GM21423 (cell line): ENCODE results near the gene TUFT1.

ENCODE experiments used
- ATAC-seq: cut with Tn5 transposase; IDR thresholded peaks from one replicate; pipeline ENCODE4 v1.9.1; 2021; ENCODE audit warnings: mild to moderate bottlenecking, moderate library complexity; ENCODE audit not compliant: unreplicated experiment

TUFT1 gene, protein sequence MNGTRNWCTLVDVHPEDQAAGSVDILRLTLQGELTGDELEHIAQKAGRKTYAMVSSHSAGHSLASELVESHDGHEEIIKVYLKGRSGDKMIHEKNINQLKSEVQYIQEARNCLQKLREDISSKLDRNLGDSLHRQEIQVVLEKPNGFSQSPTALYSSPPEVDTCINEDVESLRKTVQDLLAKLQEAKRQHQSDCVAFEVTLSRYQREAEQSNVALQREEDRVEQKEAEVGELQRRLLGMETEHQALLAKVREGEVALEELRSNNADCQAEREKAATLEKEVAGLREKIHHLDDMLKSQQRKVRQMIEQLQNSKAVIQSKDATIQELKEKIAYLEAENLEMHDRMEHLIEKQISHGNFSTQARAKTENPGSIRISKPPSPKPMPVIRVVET

DNA sequence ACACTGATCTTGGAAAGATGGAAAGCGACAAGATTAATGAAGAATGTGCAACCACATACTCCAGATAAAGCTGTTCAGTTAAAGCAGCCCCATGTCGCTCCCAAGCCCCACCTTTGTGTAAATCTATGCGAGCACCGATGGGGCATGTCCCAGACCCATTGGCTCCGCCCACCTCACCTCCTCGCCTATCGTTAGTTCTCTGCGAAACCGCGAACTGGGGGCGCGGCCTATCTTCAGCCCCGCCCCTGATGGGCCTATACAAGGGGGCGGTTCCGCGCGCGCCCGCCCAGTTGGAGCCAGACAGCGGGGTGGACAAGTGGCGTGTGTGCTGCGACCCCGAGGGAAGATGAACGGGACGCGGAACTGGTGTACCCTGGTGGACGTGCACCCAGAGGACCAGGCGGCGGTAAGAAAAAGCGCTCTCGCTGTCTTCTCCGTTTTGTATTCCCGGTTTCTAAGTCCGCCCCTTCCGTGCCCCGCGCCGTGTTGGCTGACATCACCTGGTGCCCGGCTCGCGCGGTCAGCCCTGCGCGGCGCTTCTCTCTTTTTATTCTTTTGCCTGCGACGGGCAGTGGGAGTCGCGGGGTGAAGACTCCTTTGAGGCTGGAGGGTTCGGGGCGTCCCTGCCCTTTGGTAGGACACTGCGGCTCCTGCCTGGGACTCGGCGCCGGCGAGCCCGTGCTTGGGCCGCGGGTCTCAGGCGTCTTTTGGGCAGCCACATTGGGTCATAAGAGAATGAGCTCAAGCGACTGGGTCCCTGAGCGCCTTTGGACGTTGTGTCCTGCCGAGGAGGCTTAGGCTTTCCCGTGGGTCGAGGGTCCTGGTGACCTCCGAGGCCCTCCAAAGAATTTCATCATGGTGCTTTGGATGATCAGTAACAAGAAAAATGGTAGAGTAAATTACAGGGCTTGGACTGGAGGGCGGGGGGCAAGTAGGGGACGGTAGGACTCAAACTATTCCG is at the start of gene TUFT1:
TUFT1 (plus strand) TSS at position 289 of the 961 bp plus-strand sequence; CDS start at position 347, 58 bp downstream.
- peak; percentile 90 for ATAC-seq

DNA sequence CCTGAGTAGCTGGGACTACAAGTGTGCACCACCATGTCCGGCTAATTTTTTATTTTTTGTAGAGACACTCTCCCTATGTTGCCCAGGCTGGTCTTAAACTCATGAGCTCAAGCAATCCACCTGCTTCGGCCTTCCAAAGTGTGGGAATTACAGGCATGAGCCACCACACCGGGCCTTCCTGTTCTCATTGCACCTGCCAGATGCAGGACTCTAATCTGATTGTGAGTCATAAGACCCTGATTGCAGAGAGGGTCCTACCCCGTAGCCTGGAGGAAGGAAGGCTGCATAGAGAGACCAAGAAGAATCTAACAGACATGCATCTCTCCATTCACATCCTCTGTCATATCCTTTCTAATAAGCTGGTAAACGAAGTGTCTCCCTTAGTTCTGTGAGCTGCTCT is 48.5 kb upstream of the TUFT1 start:
- no peak for ATAC-seq

DNA sequence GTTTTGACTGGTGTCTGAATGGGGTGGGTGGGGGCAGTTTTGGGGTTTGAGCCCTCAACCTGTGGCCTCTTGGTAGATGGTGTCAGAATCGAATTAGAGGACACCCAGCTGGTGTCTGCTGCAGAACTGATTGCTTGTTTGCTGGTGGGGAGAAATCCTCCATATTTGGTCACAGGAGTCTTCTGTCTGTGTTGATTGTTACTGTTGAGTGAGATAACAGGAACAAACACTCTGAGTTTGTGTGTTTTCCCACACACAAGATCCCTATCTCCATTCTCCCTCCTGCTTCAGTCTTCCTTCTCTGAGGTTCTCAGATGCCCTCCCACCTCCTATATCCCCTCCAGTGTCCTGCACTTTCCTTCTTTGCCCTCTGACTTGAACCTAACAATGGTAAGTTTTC is 48.0 kb upstream of the TUFT1 start:
- ATAC-seq: no peak

DNA sequence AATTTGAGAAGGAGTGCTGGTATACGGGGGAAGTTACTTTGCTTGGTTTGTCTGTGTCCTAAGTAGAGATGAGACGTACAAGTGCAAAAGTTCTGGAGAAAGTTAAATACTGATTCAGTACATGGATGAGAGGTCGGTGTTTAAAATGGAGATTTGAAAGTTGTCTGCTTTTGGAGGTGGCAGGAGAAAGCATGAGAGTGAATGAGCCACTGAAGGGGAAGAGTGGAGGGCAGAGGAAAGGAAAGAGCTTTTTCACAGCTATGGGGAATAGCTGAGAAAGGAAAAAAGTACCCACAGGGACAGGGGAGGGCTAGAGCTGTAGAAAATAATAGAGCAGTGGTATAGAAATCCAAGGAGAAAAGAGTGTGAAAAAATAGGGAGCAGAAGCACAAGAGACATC is 47.1 kb upstream of the TUFT1 start:
- ATAC-seq: no peak

DNA sequence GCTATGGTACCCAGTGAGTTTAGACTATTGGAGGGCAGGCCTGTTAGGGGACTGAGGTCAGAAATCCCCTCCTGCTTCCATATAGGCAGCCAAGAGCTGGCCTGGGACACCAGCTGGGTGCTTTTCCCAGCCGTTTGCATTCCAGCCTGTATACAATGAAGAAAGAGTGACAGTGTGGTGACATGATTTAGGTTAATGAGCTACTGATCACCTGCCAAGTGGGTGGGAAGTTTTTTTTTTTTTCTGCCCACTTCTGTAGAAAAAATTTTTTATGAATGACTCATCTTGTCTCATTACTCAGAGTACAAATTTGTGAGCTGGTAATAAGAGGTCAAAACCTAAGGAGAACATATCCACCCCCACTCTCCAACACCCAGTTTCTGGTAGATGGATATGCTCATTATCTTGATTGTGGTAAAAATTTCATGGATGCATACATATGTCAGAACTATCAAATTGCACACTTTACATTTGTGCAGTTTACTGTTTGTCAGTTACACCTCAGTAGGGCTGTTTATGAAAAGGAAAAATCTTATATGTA is 45.3 kb upstream of the TUFT1 start:
- no peak for ATAC-seq

DNA sequence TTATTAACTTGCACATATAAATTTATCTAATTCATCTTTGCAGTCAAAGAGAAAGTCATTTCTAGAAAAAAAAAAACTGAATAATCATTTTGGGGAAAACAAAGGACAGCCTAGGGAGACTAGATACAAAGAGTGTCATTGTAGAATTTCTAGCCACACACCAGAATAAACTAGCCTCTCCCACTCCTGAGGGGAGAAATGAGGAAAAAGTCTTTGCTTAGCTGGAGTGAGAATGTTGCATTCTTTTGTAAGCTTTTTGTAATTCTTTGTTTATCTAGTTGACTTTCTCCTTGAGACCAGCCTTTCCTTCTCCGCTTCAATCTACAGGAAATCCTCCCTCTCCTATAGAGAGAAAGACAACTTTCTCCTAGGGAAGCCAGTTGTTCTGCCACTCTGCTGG is 44.8 kb upstream of the TUFT1 start:
- ATAC-seq: no peak

DNA sequence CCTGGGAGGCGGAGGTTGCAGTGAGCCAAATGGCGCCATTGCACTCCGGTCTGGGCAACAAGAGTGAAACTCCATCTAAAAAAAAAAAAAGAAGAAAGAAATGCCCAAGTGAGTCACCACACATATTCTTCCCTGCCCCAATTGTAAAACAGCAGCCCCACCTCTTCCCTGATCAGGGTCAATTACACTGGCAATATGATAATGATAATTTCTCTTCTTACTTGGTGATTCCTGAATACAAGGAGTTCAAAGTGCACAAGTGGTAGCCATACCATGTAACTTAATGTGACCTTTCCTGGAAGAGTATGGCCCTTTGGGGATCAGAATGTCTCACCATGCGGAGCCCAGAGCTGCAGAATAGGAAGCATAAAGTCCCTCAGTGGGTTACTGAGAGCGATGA is 40.7 kb upstream of the TUFT1 start:
- no peak for ATAC-seq

DNA sequence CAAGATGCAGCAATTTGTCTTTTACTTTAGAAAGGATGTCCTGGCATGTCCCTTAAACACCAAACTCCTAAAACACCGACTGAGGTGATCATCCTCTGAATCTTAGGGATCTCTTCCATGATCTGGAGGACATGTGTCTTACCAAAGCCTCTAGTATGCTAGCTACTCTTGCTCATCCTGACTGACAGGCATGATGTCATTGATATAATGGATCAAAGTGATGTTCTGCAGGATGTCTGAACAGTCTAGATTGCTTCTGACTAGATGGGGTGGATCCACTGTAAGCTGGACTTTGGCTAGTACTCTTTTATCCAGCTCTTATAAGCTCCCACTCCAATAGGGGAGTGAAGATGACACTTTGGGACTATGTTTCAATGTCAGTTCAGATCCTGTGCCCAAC is 40.2 kb upstream of the TUFT1 start:
- ATAC-seq: no peak

DNA sequence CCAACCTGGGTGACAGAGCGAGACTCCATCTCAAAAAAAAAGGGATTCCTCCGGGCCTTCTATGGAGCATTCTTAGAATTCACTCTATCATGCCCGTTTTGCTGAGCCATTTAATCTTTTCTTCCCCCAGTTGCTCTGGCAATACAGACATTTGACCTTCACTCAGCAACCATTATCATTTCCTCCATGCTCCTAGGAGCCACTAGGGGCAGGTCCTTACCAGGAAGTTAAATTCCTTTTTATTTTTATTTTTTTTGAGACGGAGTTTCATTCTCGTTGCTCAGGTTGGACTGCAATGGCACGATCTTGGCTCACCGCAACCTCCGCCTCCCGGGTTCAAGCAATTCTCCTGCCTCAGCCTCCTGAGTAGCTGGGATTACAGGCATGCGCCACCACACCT is 38.6 kb upstream of the TUFT1 start:
- no peak for ATAC-seq

DNA sequence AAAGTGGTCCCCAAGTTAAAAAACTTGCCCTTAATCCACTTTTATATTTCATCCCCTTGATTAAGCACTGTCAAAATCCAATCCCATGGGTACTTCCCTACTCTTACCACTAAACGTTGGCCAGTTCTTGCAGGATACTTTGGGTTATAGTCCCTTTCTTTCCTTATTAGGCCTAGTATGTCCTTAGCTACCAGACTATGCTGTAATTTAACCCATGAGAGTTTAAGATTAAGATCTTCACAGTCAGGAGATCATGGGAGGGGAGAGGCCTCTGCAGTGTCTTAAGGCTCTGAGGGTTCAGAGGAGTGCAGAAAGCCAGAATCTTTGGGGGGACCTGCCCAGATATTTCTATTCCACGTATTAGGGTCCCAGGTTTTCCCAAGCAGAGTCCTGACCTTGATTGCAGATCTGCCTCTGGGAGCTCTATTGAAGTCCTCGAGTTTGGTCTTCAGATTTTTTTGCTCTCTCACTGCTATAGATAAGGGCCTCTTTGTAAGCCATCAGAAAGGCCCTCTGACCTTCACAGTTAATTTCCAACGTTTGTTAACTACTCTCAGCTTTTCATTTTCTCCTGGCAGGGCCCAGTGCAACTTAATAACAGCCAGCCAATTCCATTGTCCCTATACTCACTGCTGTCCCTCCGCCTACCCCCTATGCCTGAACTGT is 37.9 kb upstream of the TUFT1 start:
- ATAC-seq: no peak

DNA sequence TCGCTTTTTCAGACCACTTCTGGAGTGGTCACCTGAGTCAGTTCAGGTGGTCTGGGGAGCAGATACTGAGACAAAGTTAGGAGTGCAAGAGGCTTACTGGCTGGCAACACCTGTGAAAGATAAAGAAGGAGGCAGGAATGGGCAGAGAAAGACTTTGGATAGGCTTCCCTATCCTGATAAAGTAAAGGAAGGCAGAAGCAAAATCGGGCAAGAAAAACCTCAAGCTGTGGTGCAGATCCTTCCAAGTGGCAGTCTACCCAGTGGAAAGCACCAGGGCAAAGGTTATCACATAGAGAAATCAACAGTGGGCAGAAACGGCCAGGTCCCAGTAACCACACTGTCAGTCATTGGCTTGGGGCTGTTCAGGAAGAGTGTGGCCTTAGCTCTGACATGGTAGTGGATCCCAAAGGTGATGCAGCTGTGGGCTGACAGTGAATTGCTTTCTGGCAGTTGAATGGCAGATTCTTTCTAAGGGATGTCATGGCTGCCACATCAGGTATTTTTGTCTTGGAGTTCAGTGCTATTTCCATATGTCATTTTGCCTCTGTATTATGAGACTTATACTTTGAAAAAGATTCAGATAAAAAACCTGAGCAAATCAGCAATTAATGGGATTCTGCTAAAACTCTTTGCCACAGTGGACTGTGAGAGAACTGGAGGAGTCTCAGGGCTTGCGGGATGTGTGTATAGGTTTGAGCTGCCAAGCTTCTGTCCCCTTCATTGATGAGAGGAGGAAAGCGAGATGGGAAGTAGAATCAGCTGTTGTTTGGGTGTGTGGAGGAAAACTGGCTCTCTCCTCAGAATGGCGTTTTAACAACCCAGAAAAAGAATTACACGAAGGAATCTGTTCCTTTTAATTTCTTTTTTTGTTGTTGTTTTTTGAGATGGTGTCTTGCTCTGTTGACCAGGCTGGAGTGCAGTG is 37.0 kb upstream of the TUFT1 start:
- ATAC-seq: no peak

DNA sequence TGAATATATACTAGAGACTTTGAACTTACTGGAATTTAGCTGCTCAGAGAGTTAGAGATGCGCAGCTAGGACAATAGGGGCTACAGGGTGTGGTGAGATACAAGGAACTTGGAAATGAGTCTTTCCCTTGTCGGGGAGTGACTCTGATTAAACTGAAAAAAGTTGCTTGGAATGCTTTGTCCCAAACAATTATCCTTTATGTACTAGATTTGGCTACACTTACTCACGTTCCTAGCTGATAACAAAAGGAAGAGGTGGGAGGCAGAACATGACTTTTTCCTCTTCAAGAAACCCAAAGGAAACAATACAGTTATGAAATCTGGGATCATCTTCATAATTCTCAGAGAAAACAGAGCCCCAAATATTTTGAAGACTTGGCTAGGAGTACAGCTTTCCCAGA is 35.9 kb upstream of the TUFT1 start:
- ATAC-seq: no peak

DNA sequence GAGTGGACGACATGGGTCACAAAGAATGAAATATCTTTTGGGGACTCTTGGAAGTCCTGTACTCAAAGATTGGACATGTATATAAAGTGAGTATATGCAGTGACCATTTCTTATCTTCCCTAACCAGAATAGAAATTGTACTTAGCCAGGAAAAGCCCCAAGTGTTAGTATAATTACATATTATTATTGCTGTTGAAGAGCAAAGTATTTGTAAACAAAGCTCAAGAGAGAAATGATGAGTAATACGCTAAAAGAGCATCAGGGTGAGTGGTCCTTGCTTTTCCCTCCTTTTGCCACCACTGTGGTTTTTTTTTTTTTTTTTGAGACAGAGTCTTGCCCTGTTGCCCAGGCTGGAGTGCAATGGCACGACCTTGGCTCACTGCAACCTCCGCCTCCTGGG is 35.4 kb upstream of the TUFT1 start:
- no peak for ATAC-seq

DNA sequence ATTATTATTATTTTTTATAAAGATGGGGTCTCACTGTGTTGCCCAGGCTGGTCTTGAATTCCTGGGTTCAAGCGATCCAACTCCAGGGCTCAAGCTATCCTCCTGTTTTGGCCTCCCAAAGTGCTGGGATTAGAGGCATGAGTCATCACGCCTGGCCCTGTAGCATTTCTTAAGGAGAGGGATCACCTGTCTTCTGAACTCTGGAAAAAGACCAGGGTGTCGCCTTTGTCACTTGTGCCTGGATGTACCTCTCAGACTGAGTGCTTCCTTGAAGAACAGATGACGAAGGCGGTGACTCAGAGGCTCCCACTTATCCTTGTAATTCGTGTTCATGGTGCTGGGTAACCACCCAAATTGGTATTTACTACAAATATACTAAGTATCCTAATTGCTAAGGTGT is 31.3 kb upstream of the TUFT1 start:
- no peak for ATAC-seq

DNA sequence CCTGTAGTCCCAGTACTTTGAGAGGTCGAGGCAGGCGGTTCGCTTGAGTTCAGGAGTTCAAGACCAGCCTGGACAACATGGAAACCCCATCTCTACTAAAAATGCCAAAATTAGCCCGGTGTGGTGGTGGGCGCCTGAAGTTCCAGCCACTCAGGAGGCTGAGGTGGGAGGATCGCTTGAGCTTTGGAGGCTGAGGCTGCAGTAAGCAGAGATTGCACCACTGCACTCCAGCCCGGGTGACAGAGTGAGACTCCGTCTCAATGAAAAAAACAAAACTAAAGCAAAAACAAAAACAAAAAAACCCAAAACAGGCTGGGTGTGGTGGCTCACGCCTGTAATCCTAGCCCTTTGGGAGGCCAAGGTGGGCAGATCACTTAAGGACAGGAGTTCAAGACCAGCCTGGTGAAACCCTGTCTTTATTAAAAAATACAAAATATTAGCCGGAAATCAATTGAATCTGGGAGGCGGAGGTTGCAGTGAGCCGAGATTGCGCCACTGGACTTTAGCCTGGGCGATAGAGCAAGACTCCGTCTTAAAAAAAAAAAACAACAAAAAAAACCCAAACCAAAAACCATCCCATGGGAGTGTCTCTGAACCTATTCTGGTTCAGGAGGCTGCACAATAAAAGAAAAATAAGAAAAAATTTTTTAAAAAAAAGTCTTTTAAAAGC is 30.6 kb upstream of the TUFT1 start:
- ATAC-seq: no peak

DNA sequence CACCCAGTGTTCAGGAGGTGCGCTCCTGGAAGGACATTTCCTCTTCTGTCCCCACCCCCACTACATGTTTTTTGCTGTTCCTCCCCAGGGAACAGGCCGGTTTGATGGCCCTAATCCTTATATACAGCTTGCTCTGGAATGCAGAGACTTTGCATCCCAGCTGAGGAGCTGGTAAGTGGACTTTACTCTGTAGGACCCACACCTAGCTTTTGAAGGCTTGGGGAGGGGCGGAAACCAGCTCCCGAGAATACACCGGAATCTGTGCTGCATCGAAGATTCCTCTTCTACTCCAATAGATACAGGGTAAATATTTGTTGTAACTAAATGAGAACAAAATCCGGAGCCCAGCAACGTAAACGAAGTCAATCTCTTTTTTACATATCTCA is 30.1 kb upstream of the TUFT1 start:
- ATAC-seq: no peak

DNA sequence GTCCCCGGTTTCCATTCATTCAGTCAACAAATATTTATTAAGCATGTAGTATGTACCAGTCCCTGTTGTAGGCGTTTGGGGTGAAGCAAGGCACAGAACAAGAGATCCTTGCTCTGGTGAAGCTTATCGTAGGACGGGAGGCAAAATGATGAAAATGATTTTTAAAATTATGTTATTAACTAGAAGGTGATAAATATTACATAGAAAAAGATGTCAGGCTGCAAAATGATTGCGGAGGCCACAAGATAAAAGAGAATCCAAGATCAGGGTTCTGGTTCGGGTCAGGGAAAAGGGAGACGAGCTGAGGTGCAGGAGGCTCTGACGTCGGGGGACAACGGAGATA is 29.5 kb upstream of the TUFT1 start:
- no peak for ATAC-seq

DNA sequence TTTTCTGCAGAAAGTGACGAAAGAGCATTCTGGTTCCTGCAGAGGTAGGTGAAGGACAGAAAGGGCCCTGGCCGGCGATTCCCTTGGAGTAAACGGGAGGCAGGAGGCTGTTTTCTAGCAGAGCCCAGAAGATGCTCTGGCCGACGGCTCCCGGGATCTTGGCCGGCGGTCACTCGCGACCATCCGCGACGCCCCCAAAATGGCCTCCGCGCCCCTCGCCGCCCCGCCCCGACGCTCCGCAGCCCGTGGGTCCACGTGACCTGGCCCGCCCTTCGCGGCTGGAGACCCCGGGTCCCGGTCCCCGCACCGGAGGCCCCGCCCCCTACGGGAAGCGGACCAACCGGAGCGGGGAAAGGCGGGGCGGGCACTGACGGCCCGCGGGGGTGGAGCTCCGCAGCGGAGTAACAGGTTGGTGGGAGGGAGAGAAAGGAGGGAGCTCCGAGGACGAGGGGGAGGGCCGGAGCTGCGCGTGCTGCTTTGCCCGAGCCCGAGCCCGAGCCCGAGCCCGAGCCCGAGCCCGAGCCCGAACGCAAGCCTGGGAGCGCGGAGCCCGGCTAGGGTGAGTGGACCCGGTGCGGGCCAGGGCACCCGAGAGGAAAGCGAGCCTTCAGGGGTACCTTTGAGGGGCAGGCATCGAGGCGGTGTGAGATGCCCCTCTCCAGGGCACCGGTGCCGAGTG is 29.0 kb upstream of the TUFT1 start, which contains the start of gene CGN:
CGN (plus strand) TSS at position 431 of the 679 bp plus-strand sequence. CDS start 7,133 bp downstream, outside the sequence.
- ATAC-seq: peak; percentile 77

DNA sequence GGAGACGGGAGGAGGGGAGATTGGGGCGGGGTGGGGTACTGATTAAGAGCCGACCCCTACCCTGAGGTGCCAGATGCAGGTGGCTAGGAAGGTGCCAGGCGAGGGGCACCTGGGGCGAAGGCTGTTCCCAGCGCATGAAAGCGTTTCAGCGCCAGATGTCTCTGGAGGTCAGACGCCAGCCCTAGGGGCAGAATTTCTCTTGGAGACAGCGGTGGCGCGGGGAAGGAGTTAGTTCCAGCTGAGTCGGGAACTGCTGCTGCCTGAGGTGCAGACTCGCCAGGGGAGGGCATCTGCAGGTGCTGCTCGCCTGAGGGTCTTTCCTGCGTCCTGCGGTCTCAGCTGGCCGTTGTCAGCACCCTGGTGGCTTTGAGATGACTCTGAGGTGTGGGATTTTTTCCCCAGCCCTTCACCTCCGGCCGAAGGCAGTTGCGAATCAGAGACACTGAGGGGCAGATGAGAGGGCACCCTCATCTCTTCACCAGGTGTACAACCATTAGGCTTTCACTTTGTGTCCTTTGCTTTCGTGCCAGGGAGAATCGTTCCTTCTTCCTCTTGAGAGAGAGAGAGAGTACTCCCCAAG is 28.4 kb upstream of the TUFT1 start:
- no peak for ATAC-seq
